GM19351 (cell line): Measurements from ENCODE around the gene CIITA.

Experiments
- ATAC-seq: cut with Tn5 transposase; IDR thresholded peaks from one replicate; pipeline ENCODE4 v1.9.1; 2021; ENCODE audit warnings: mild to moderate bottlenecking, moderate library complexity; ENCODE audit not compliant: unreplicated experiment

CIITA gene

DNA sequence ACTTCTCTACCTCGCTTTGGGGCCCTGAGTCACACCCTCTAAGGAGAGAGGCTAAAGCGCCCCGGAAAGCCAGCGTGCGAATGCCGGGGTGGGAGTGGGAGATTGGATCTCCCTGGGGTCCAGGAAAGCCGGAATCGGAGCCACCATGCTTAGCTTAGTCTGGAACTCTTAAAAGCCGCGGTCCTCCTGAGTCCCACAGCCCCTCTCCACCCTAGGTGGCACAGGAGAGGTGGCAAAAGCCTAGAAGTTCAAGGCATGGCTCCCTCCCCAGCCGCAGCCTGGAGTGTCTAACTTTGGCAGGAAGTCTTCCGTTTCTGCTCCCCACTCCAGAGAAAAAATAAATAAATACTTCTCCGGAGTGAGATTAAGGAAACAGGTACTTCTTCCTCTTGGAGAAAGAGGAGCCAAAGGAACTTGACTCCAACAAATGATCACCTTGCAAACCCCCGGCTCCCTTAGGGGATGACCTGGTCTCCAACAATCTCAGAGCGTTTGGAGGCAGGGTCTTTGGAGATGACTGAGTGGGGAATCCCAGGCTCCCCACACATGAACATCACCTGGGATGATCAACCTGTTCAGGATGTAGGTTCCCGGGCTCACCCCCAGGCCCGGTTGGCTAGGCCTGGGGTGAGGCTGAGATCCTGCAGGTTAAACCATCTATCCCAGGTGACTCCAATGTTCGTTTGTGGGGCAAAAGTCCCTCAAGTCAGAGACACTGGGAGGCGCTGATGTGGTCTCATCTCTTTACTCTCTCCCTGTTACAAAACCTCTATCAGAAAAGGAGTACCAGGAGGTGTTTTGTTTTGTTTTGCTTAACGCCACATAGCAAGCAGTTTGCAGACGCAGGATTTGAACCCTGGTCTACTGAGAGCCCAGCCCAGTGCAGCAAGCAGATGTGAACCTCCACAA, 2.9 kb downstream of the CIITA start:
- no peak for ATAC-seq

- no peak for ATAC-seq
Measured at GRCh38 chr16:10880594-10881452, 3.8 kb downstream of the CIITA start.

- no peak for ATAC-seq
Measured at GRCh38 chr16:10881479-10882030, 4.6 kb downstream of the CIITA start.

DNA sequence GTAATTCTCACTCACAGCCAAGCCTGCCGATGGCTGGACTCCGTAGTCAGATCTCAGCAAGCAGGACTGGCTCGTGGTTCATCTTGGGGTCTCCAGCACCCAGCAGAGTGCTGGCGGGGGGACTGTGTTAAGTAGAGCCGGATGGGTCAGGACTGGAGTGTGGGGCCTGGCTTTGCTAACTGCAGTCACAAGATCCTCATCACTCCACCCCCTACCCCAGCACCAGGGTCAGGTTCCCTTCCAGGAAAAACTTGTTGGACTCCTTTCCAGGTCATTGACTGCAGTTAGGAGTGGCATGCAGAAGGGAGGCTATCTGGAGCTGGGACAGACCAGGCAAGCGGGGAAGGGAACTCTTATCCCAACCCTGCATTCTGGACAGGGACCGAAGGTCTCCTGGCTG, 6.0 kb downstream of the CIITA start:
- ATAC-seq: no peak

GRCh38 chr16:10885246-10885645, 8.2 kb downstream of the CIITA start:
- ATAC-seq: no peak

DNA sequence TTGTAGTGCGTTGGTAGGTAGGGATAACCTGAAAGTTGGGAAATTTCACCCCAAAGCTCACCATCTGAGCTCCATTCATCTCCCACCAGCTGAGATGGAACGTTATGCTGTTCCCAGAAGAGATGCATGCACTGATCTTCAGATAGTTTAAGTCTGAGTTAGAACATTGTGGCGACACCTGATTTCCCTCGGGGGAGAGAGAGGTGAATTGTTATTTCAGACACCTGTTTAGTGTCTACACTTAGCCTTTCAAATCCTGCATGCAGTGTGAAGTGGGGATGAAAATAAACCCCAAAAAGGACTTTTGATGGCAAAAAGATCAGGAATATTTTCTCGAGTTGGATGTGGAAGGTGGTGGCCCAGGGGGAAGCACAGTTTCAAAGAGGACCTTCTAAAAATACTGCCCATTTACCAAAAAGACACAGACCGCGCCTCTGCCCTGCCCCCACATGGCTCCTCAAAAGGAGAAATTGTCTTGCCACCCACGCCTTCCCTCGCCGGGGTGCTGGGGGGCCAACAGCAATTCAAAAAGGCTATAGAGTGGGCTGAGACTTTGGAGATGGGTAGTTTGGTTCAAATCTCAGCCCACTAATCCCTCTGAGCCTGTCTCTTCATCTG, 11.4 kb downstream of the CIITA start:
- no peak for ATAC-seq

DNA sequence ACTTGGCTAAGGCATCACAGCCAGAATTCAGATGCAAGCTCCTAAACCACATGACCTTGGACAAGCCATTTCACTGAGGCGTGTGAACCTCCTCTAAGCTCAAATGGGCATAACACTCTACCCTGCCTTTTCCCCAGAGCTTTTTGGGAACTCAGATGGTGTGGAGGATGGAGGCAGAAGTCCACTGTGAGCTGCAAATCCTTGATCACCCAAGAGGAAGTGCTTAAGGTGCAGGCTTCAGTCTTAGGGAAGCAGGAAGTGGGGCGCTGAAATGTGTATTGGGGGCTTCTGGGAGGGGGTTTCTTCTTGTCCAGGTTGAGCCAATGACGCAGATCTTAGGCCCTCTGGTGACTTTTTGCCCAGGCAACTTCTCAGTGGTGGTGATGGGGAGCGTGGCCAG, 12.9 kb downstream of the CIITA start:
- no peak for ATAC-seq

DNA sequence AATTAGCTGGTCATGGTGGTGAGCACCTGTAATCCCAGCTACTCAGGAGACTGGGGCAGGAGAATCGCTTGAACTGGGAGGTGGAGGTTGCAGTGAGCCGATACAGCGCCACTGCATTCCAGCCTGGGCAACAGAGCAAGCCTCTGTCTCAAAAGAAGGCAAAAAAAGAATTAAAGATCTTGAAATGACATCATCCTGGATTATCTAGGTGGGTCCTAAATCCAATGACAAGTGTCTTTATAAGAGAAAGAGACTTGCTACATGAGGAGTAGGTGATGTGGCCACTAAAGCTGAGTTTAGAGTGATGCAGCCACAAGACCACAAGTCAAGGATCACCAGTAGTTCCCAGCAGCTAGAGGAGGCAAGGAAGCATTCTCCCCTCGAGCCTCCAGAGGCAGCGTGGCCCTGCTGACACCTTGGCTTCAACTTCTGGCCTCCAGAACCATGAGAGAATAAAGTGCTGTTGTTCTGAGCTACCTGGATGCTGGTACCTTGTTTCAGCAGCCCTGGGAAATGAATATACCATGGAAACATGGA, 15.8 kb downstream of the CIITA start:
- ATAC-seq: no peak

DNA sequence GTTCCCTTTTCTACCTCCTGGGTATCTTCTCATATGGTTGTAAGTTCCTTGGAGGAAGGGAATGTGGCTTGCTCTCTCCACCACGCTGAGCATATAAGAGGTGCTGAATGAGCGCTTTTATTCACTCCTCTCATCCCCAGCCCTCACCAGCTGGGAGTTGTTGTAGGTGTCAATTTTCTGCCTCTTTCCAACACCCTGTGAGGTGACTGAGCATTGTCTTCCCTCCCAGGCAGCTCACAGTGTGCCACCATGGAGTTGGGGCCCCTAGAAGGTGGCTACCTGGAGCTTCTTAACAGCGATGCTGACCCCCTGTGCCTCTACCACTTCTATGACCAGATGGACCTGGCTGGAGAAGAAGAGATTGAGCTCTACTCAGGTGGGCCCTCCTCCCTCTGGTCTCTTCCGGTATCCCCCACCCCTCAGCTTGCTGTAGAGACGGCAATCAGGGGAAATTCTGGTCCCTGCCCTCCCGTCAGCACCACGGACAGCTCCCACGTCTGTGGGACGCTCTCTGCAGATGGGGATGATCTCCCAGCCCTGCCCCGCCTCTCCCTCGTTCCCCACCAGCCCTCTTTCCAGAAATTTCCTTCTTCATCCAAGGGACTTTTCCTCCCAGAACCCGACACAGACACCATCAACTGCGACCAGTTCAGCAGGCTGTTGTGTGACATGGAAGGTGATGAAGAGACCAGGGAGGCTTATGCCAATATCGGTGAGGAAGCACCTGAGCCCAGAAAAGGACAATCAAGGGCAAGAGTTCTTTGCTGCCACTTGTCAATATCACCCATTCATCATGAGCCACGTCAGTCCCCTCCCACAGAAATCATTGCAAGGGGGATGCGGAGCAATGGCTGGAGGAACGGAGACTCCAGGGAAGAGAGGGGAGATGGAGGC, 18.3 kb downstream of the CIITA start:
- no peak for ATAC-seq

- ATAC-seq: peak; percentile 34
Measured at GRCh38 chr16:10896165-10896564, 19.2 kb downstream of the CIITA start.

GRCh38 chr16:10896723-10897122, 19.7 kb downstream of the CIITA start:
- no peak for ATAC-seq

DNA sequence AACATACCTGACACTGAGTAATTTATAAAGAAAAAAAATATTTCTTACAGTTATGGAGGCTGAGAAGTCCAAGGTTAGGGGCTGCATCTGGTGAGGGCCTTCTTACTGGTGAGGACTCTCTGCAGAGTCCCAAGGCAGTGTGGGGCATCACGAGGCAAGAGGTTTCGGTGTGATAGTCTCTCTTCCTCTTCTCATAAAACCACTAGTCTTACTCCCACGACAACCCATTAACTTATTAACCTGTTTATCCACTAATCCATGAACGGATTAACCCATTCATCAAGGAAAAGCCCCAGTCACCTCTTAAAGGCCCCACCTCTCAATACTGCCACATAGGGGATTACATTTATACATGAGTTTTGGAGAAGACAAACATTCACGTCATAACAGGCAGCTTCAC, 20.1 kb downstream of the CIITA start:
- ATAC-seq: peak; percentile 68

- ATAC-seq: no peak
Measured at GRCh38 chr16:10902999-10903398, 26.0 kb downstream of the CIITA start.

DNA sequence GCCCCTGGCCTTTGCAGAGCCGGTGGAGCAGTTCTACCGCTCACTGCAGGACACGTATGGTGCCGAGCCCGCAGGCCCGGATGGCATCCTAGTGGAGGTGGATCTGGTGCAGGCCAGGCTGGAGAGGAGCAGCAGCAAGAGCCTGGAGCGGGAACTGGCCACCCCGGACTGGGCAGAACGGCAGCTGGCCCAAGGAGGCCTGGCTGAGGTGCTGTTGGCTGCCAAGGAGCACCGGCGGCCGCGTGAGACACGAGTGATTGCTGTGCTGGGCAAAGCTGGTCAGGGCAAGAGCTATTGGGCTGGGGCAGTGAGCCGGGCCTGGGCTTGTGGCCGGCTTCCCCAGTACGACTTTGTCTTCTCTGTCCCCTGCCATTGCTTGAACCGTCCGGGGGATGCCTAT, 29.5 kb downstream of the CIITA start:
- ATAC-seq: no peak

GRCh38 chr16:10906914-10907756, 30.1 kb downstream of the CIITA start:
- no peak for ATAC-seq

GRCh38 chr16:10907757-10908045, 30.7 kb downstream of the CIITA start:
- no peak for ATAC-seq

DNA sequence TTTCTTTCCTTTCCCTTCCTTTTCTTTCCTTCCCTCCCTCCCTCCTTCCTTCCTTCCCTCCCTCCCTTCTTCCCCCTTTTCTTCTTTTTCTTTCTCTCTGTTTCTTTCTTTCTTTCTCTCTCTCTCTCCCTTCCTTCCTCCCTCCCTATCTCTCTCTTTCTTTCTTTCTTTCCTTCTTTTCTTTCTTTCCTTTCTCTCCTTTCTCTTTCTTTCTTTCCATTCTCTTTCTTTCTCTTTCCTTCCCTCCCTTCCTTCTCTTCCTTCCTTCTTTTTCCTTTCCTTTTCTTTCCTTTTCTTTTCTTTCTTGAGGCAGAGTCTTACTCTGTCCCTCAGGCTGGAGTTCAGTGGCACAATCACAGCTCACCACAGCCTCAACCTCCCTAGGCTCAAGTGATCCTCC, 34.3 kb downstream of the CIITA start:
- ATAC-seq: no peak

- ATAC-seq: no peak
Measured at GRCh38 chr16:10916534-10916933, 39.5 kb downstream of the CIITA start.

- peak; percentile 73 for ATAC-seq
Measured at GRCh38 chr16:10918294-10919002, 41.4 kb downstream of the CIITA start.
